HEK293T (cell line): ENCODE data around the gene PRORP.

Source experiments
- CTCF ChIA-PET: fragments of 350-600 bp; formaldehyde crosslinking; extraction: SDS; loops from one replicate; lab custom pipeline; 2021; ENCODE audit warnings: antibody characterized with exemption, inconsistent platforms; lab: Yijun Ruan, JAX
- POLR2A ChIA-PET: fragments of 350-600 bp; formaldehyde crosslinking; extraction: SDS; loops from one replicate; lab custom pipeline; 2020; ENCODE audit warnings: antibody characterized with exemption, inconsistent platforms; lab: Yijun Ruan, JAX
- DNase-seq: peaks from one replicate; pipeline ENCODE4 v3.0.0; 2012; ENCODE audit warnings: mixed read lengths; ENCODE audit errors: extremely low spot score
- ARNT ChIP-seq: fragments of 450-650 bp; IDR thresholded peaks from 2 replicates; pipeline ENCODE4 v1.6.1; 2017; ENCODE audit warnings: mild to moderate bottlenecking
- BHLHE40 ChIP-seq: fragments of 450-650 bp; IDR thresholded peaks from 2 replicates; pipeline ENCODE4 v1.6.1; 2016; ENCODE audit warnings: mild to moderate bottlenecking, moderate library complexity, borderline replicate concordance
- CTBP1 ChIP-seq: fragments of 450-650 bp; IDR thresholded peaks from 2 replicates; pipeline ENCODE4 v1.6.1; 2016; ENCODE audit warnings: borderline replicate concordance
- ELF4 ChIP-seq: fragments of 450-650 bp; IDR thresholded peaks from 2 replicates; pipeline ENCODE4 v1.6.1; 2017; ENCODE audit warnings: antibody characterized with exemption
- FOXA1 ChIP-seq: fragments of 450-650 bp; IDR thresholded peaks from 2 replicates; pipeline ENCODE4 v1.6.1; 2016; ENCODE audit warnings: mild to moderate bottlenecking
- FOXK2 ChIP-seq: fragments of 450-650 bp; IDR thresholded peaks from 2 replicates; pipeline ENCODE4 v1.6.1; 2016; ENCODE audit warnings: mild to moderate bottlenecking
- FOXM1 ChIP-seq: fragments of 450-650 bp; IDR thresholded peaks from 2 replicates; pipeline ENCODE4 v1.6.1; 2017; ENCODE audit warnings: mild to moderate bottlenecking, borderline replicate concordance
- HDGF ChIP-seq: fragments of 450-650 bp; IDR thresholded peaks from 2 replicates; pipeline ENCODE4 v1.6.1; 2017; ENCODE audit warnings: antibody characterized with exemption, borderline replicate concordance
- L3MBTL2 ChIP-seq: fragments of 450-650 bp; conservative IDR thresholded peaks from 2 replicates; pipeline ENCODE4 v1.6.1; 2016; ENCODE audit warnings: mild to moderate bottlenecking
- LEF1 ChIP-seq: fragments of 450-650 bp; IDR thresholded peaks from 2 replicates; pipeline ENCODE4 v1.6.1; 2017; ENCODE audit warnings: mild to moderate bottlenecking, borderline replicate concordance
- NFRKB ChIP-seq: fragments of 450-650 bp; IDR thresholded peaks from 2 replicates; pipeline ENCODE4 v1.6.1; 2016; ENCODE audit warnings: mild to moderate bottlenecking, moderate library complexity
- PKNOX1 ChIP-seq: fragments of 450-650 bp; IDR thresholded peaks from 2 replicates; pipeline ENCODE4 v1.6.1; 2016
- SP1 ChIP-seq: fragments of 450-650 bp; IDR thresholded peaks from 2 replicates; pipeline ENCODE4 v1.6.1; 2017
- SUZ12 ChIP-seq: fragments of 450-650 bp; IDR thresholded peaks from 2 replicates; pipeline ENCODE4 v1.6.1; 2016; ENCODE audit warnings: mild to moderate bottlenecking
- TARDBP ChIP-seq: fragments of 450-650 bp; IDR thresholded peaks from 2 replicates; pipeline ENCODE4 v1.6.1; 2016
- ZNF384 ChIP-seq: fragments of 450-650 bp; IDR thresholded peaks from 2 replicates; pipeline ENCODE4 v1.6.1; 2016

PRORP gene

GRCh38 chr14:35117112-35117511, 5.2 kb upstream of the PRORP start:
- ChIA-PET POLR2A (interaction anchor here (0.6 kb wide), 1 partner anchor 407 kb away, joined by 3 read pairs; no protein-coding TSS in a partner anchor), CTCF (no interaction called here)
- no peak for TF ChIP-seq NFRKB
- no peak for TF ChIP-seq FOXK2
- no peak for TF ChIP-seq TARDBP
- TF ChIP-seq L3MBTL2 = no peak
- TF ChIP-seq ZNF384 = no peak
- TF ChIP-seq HDGF = no peak
- no peak for TF ChIP-seq ARNT
- no peak for TF ChIP-seq SP1
- no peak for TF ChIP-seq FOXM1
- no peak for TF ChIP-seq ELF4
- no peak for TF ChIP-seq LEF1
- no peak for TF ChIP-seq CTBP1
- no peak for TF ChIP-seq BHLHE40
- no peak for TF ChIP-seq PKNOX1
- no peak for TF ChIP-seq SUZ12
- TF ChIP-seq FOXA1 = no peak
- DNase-seq = no peak

DNA sequence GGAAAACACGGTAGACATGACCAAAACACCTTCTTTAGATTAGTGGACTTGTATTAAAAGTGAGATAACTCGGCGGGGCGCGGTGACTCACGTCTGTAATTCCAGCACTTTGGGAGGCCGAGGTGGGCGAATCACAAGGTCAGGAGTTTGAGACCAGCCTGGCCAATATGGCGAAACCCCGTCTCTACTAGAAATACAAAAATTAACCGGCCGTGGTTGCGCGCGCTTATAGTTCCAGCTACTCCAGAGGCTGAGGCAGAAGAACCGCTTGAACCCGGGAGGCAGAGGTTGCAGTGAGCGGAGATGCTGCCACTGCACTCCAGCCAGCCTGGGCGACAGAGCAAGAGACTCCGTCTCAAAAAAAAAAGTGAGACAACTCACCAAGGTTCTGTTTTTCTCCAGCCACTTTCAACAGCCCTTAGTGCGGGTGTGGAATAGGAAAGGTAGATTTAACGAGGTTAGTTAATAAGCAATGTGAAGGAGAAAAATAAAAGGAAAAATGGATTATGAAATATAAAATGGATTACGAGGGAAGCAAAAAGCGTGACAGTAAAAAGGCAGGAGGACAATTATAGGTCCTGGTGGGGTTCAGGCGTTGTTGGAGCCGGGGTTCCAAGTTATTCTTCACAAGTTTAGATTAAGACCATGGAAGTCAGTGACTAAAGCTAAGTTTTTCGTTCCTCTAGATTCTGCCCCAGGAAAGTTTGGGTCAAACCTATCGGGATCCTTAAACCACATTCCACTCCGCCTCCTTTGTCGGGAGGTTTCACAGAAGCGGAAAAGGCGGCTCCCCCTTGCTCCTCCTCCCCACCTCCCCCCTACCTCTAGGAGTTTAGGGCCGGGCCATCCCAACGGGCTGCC, 1.1 kb upstream of the PRORP start:
- ChIA-PET CTCF (interaction anchor here (0.7 to 1.0 kb wide), 2 partner anchors 70 to 1096 kb away, joined by 3 to 4 read pairs; no protein-coding TSS in a partner anchor), POLR2A (interaction anchor here (0.6 to 2.6 kb wide), 10 partner anchors 8 to 283 kb away, joined by 3 to 15 read pairs (median 5); partner anchors contain the start of genes FAM177A1, NFKBIA, PSMA6 and SRP54)
- DNase-seq = no peak
- TF ChIP-seq CTBP1 = no peak

GRCh38 chr14:35122696-35123387, 490 bp downstream of the PRORP start:
- ChIA-PET CTCF (no interaction called here), POLR2A (interaction anchor here (0.9 to 2.6 kb wide), 7 partner anchors 9 to 293 kb away, joined by 3 to 15 read pairs (median 7); partner anchors contain the start of genes FAM177A1, PSMA6 and SRP54)
- DNase-seq = no peak
- no peak for TF ChIP-seq CTBP1
- no peak for TF ChIP-seq SUZ12
- TF ChIP-seq BHLHE40 = no peak
- TF ChIP-seq FOXK2 = no peak
- no peak for TF ChIP-seq SP1
- TF ChIP-seq L3MBTL2 = no peak
- no peak for TF ChIP-seq ARNT
- no peak for TF ChIP-seq TARDBP
- TF ChIP-seq LEF1 = no peak
- no peak for TF ChIP-seq ZNF384
- TF ChIP-seq FOXA1 = no peak

GRCh38 chr14:35123388-35123703, 994 bp downstream of the PRORP start:
- ChIA-PET POLR2A (interaction anchor here (1.1 to 2.6 kb wide), 3 partner anchors 10 to 280 kb away, joined by 3 to 14 read pairs (median 3); partner anchors contain the start of gene SRP54), CTCF (interaction anchor here (0.9 to 1.1 kb wide), 2 partner anchors 55 to 575 kb away, joined by 3 to 4 read pairs; no protein-coding TSS in a partner anchor)
- DNase-seq = no peak
- no peak for TF ChIP-seq TARDBP
- TF ChIP-seq FOXK2 = no peak
- no peak for TF ChIP-seq LEF1
- no peak for TF ChIP-seq PKNOX1
- TF ChIP-seq ZNF384 = no peak
- no peak for TF ChIP-seq ARNT
- TF ChIP-seq FOXA1 = no peak
- no peak for TF ChIP-seq ELF4
- TF ChIP-seq HDGF = no peak
- no peak for TF ChIP-seq SP1
- no peak for TF ChIP-seq NFRKB

DNA sequence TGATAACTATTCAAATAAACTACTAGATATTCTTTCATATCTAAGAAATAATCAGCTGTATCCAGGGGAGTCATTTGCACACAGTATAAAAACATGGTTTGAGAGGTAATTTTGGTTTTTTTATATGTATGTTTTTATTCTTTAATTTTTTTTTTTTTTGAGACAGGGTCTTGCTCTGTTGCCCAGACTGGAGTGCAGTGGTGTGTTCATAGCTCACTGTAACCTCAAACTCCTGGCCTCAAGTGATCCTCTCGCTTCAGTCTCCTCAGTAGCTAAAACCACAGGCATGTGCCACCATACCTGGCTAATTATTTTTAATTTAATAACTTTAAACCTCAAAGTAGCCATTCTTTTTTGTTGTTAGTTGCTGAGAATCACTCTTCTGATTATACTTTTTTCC, 1.8 kb downstream of the PRORP start:
- ChIA-PET POLR2A (no interaction called here), CTCF (interaction anchor here (0.9 to 1.1 kb wide), 2 partner anchors 56 to 576 kb away, joined by 3 to 4 read pairs; no protein-coding TSS in a partner anchor)
- TF ChIP-seq BHLHE40 (no peak), ZNF384 (no peak), FOXM1 (no peak), FOXA1 (no peak), SP1 (no peak), ARNT (no peak), SUZ12 (no peak), HDGF (no peak), NFRKB (no peak), LEF1 (no peak), PKNOX1 (no peak), L3MBTL2 (no peak), ELF4 (no peak)
- DNase-seq = no peak
